ENCODE results near the gene UROS.

The UROS gene

DNA sequence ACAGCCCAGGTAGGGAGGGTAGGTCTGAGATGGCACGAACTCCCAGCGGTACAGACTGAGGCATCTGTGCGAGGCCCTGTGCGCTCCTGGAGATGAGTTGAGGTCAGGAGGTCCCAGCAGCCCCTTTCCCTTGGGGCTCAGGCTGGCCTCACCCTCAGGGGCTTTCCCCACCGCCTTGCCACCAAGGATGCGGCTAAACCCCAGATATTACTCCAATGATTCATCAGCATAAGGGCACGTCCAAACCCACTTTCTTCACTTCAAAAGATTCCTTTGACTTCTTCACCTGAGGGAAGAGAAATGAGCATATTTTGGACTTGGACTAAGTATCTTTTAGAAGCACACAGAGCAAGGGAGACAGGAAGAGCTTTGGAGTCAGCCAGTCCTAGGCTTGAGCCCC is 20.3 kb downstream of the UROS start:
- Histone ChIP-seq H3K9me3 (ENCODE audit: control insufficient read depth, insufficient read depth, low read depth, low read length) (no peaks in the 10 kb centered on the region), H3K4me3 (ENCODE audit: low read depth, low read length) (no peak overlapping the region), H3K4me1 (ENCODE audit: control insufficient read depth, insufficient read depth, low read length) (no peaks in the 10 kb centered on the region), H3K36me3 (ENCODE audit: control insufficient read depth in 2 of 2, insufficient read depth in 1 of 2, low read length in 2 of 2) (peaks cover 4 to 84% of the 10 kb centered on the region in 2 experiments; a peak in 1 of 3 replicates), H3K27ac (ENCODE audit: extremely low read depth, low read depth, low read length) (no peak overlapping the region)
- CTCF ChIA-PET = no interaction called here
- POLR2A ChIA-PET = no interaction called here
- TF ChIP-seq ZNF2 (tag by site-specific recombination; IDR thresholded peaks at IDR 0.05) = no peak
- no peak for TF ChIP-seq EGR2 (tag by site-specific recombination; IDR thresholded peaks at IDR 0.05; ENCODE audit: low read depth)
- no peak for TF ChIP-seq ZNF623 (tag by site-specific recombination; IDR thresholded peaks at IDR 0.05)

DNA sequence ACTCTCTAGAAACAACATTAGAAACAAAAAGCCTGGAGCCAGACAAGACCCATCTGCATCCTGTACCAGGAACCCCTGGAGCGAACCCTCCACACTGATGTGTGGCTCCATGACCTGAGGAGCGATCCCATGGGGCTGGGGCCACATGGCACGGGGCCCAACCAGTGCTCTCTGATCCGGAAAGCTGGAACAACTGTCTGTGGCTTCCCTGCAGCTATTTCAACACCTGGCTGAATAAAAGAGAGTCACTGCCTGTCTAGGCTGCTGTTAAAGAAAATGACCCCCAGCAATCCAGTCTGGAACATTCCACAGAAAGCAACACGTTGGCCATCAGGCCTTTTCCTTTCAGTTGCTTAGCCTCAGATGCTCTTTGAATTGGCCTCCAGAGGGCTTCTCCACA is 20.9 kb downstream of the UROS start:
- no peak overlapping the region for H3K27ac ChIP-seq (ENCODE audit: extremely low read depth, low read depth, low read length)
- peaks cover 4 to 84% of the 10 kb centered on the region in 2 experiments; a peak in 1 of 3 replicates for H3K36me3 ChIP-seq (ENCODE audit: control insufficient read depth in 2 of 2, insufficient read depth in 1 of 2, low read length in 2 of 2)
- no peak overlapping the region for H3K4me3 ChIP-seq (ENCODE audit: low read depth, low read length)
- H3K9me3 ChIP-seq (ENCODE audit: control insufficient read depth, insufficient read depth, low read depth, low read length) = no peaks in the 10 kb centered on the region
- no peak for TF ChIP-seq REPIN1 (tag by site-specific recombination; IDR thresholded peaks at IDR 0.05; ENCODE audit: low read depth)
- TF ChIP-seq ZNF677 (tag by site-specific recombination; IDR thresholded peaks at IDR 0.05) = no peak
- no peak for TF ChIP-seq OSR2 (tag by site-specific recombination; IDR thresholded peaks at IDR 0.05)
- no peak for TF ChIP-seq ZNF555 (tag by site-specific recombination; conservative IDR thresholded peaks at IDR 0.05)
- no peak for TF ChIP-seq OVOL3 (tag by site-specific recombination; IDR thresholded peaks at IDR 0.05)
- no peak for TF ChIP-seq ZSCAN23 (tag by site-specific recombination; IDR thresholded peaks at IDR 0.05)
- TF ChIP-seq, protein P1, sequence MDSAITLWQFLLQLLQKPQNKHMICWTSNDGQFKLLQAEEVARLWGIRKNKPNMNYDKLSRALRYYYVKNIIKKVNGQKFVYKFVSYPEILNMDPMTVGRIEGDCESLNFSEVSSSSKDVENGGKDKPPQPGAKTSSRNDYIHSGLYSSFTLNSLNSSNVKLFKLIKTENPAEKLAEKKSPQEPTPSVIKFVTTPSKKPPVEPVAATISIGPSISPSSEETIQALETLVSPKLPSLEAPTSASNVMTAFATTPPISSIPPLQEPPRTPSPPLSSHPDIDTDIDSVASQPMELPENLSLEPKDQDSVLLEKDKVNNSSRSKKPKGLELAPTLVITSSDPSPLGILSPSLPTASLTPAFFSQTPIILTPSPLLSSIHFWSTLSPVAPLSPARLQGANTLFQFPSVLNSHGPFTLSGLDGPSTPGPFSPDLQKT (IDR thresholded peaks at IDR 0.05; ENCODE audit: borderline replicate concordance, low read depth, low read length) = no peak
- TF ChIP-seq, protein P2, sequence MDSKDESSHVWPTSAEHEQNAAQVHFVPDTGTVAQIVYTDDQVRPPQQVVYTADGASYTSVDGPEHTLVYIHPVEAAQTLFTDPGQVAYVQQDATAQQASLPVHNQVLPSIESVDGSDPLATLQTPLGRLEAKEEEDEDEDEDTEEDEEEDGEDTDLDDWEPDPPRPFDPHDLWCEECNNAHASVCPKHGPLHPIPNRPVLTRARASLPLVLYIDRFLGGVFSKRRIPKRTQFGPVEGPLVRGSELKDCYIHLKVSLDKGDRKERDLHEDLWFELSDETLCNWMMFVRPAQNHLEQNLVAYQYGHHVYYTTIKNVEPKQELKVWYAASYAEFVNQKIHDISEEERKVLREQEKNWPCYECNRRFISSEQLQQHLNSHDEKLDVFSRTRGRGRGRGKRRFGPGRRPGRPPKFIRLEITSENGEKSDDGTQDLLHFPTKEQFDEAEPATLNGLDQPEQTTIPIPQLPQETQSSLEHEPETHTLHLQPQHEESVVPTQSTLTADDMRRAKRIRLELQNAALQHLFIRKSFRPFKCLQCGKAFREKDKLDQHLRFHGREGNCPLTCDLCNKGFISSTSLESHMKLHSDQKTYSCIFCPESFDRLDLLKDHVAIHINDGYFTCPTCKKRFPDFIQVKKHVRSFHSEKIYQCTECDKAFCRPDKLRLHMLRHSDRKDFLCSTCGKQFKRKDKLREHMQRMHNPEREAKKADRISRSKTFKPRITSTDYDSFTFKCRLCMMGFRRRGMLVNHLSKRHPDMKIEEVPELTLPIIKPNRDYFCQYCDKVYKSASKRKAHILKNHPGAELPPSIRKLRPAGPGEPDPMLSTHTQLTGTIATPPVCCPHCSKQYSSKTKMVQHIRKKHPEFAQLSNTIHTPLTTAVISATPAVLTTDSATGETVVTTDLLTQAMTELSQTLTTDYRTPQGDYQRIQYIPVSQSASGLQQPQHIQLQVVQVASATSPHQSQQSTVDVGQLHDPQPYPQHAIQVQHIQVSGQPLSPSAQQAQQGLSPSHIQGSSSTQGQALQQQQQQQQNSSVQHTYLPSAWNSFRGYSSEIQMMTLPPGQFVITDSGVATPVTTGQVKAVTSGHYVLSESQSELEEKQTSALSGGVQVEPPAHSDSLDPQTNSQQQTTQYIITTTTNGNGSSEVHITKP (tag by site-specific recombination; IDR thresholded peaks at IDR 0.05) = no peak
- no peak for TF ChIP-seq IKZF3 (tag by site-specific recombination; IDR thresholded peaks at IDR 0.05)
- no peak for TF ChIP-seq RBAK (tag by site-specific recombination; IDR thresholded peaks at IDR 0.05)
- no peak for TF ChIP-seq ZNF391 (tag by site-specific recombination; IDR thresholded peaks at IDR 0.05; ENCODE audit: borderline replicate concordance, low read depth)
- ChIA-PET CTCF (no interaction called here), POLR2A (no interaction called here)
- no peaks in the 10 kb centered on the region for H3K4me1 ChIP-seq (ENCODE audit: control insufficient read depth, insufficient read depth, low read length)

DNA sequence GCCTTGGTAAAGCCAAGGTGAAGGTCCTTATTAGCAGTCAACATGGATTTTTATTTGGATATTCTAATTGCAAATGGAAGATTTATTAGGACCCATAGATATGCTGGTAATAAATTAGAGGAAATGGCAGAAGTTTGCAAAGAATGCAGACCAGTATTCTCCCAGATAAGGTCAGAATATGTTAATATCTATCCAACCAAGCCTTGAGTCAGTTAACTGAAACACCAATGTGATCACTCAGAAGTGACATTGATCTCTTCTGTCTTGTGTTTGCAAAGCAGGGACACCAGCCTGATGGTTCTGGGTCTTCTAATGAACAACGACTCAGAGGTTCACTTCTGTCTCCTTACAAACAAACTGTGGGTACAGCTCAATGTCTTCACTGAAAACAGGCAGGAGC is 21.5 kb downstream of the UROS start:
- POLR2A ChIA-PET = interaction anchor here (0.9 kb wide), 1 partner anchor 22 kb away, joined by 3 read pairs; the partner anchor contains the start of genes BCCIP and UROS

More for the DNA sequence above, 21.5 kb downstream of the UROS start:
- Histone ChIP-seq H3K36me3 (ENCODE audit: control insufficient read depth in 2 of 2, insufficient read depth in 1 of 2, low read length in 2 of 2) (peaks cover 4 to 84% of the 10 kb centered on the region in 2 experiments; a peak in 2 of 3 replicates), H3K27ac (ENCODE audit: extremely low read depth, low read depth, low read length) (no peak overlapping the region), H3K9me3 (ENCODE audit: control insufficient read depth, insufficient read depth, low read depth, low read length) (no peaks in the 10 kb centered on the region), H3K4me1 (ENCODE audit: control insufficient read depth, insufficient read depth, low read length) (no peaks in the 10 kb centered on the region), H3K4me3 (ENCODE audit: low read depth, low read length) (no peak overlapping the region)
- TF ChIP-seq RBAK (tag by site-specific recombination; IDR thresholded peaks at IDR 0.05) = no peak
- CTCF ChIA-PET = no interaction called here
